ENCODE results near the gene SLC29A3. TPM values are rescaled to one million over a fixed set of nuclear protein-coding genes. Genes with fewer than 3 reads are reported as not detected.
A peak's percentile ranks its signal among the peaks of the same experiment; 100 is the strongest.

Gene SLC29A3
- polyA plus RNA-seq, 6 donors from 2014 or later, result 4.3 to 14.5 (median 5.4) TPM

DNA sequence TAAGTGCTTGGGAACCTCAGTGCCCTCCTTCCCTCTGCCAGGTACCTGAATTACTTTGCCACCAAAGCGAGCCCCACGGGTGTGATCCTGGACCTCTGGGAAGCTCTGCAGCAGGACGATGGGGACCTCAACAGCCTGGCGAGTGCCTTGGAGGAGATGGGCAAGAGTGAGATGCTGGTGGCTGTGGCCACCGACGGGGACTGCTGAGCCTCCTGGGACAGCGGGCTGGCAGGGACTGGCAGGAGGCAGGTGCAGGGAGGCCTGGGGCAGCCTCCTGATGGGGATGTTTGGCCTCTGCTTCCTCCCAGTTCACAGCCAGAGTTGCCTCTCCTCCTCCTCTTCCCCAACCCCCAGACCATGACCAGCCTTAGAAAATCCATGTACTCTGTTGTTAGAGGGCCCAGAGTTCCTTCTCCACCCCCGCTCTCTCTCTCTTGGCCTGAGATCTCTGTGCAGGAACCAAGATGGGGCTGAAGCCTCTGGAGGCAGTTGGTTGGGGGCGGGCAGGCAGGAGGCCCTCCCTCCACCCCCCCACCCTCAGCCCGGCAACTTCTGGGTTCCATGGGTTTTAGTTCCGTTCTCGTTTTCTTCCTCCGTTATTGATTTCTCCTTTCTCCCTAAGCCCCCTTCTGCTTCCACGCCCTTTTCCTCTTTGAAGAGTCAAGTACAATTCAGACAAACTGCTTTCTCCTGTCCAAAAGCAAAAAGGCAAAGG, 19.8 kb upstream of the SLC29A3 start:
- H3K4me1 Mint-ChIP-seq, result peaks cover 0 to 8% (median 0%) of the 10 kb centered on the region in 3 donors
- H3K27ac Mint-ChIP-seq, result no peak overlapping the region
- H3K4me3 Mint-ChIP-seq, result peak overlapping the region in 2 of 8 donors; percentile 36 to 56
- no peaks in the 10 kb centered on the region for H3K36me3 Mint-ChIP-seq
- ATAC-seq (ENCODE audit: low read depth in 2 of 2) (peak in 1 of 2 donors; percentile 43), DNase-seq (no peak)
- peaks cover 11 to 39% (median 30%) of the 10 kb centered on the region in 3 donors for H3K27me3 Mint-ChIP-seq
- no peaks in the 10 kb centered on the region for H3K9me3 Mint-ChIP-seq

DNA sequence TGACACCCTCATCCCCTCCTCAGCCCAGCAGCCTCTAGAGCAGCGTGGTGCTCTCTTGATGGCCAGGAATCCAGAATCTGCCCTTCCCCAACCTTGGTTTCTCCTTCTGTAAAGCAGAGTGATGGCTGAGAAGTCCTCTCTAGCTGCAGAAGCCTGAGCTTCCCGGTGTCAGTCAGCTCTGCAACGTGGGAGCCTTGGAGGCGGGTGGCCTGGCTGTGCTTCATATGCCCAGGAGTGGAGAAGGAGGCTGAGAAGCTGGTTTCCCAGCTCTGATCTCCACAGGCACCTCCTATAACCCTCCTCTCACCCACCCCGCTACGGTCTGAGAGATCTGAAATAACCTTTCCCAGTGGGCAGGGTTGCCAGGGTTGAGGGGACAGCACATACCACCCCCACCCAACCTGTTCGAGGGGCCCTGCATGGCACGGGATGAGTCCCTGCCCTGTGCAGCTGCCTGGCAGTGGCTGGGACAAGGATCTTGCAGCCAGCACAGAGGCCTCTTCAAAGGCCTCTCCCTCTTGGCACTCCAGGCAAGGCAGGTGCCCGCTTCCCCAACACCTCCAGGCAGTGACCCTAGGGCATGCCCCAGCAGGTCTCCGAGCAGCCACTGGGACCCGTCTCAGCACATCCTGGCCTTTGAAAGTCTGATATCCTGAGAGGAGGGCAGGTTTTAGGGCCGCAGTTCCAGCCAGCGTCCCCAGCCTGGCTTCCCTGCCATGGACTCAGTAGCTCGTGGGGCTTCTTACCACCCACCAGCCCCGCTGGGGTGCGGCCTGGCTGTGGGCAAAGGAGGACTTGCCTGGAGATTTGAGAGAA, 18.3 kb upstream of the SLC29A3 start:
- DNase-seq (no peak), ATAC-seq (ENCODE audit: low read depth in 2 of 2) (no peak)
- H3K27me3 Mint-ChIP-seq, result peaks cover 11 to 28% (median 20%) of the 10 kb centered on the region in 3 donors
- no peaks in the 10 kb centered on the region for H3K36me3 Mint-ChIP-seq
- no peaks in the 10 kb centered on the region for H3K9me3 Mint-ChIP-seq
- H3K4me1 Mint-ChIP-seq, result peaks cover 0 to 8% (median 0%) of the 10 kb centered on the region in 3 donors
- no peak overlapping the region for H3K4me3 Mint-ChIP-seq
- no peak overlapping the region for H3K27ac Mint-ChIP-seq

GRCh38 chr10:71301371-71301916, 17.6 kb upstream of the SLC29A3 start:
- Mint-ChIP-seq H3K4me3 (no peak overlapping the region), H3K4me1 (peaks cover 0 to 8% (median 0%) of the 10 kb centered on the region in 3 donors), H3K27me3 (peaks cover 11 to 22% (median 14%) of the 10 kb centered on the region in 3 donors), H3K36me3 (no peaks in the 10 kb centered on the region), H3K9me3 (no peaks in the 10 kb centered on the region), H3K27ac (no peak overlapping the region)
- ATAC-seq (ENCODE audit: low read depth in 2 of 2), result no peak
- DNase-seq, result no peak

DNA sequence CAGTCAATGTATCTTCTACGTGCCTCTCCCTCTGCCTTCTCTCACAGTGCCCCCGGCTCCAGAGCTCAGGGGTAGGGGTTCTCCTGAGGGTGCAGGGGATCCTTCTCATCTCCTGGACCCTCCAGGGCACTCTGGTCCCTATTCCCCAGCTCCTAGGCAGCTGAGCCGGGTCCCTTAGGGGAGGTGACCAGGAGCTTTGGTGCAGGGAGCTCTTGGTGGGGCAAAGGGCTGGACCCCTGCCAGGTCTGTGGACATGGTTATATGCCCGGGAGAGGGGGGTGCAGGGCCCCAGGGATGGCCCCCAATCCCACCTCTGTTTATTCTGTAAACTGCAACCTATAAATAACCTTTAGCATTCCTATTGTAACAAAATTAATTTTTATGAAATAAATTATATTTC, 16.6 kb upstream of the SLC29A3 start:
- Mint-ChIP-seq H3K4me3 (no peak overlapping the region), H3K4me1 (peaks cover 0 to 8% (median 0%) of the 10 kb centered on the region in 3 donors), H3K9me3 (no peaks in the 10 kb centered on the region), H3K27me3 (peaks cover 11 to 22% (median 11%) of the 10 kb centered on the region in 3 donors), H3K36me3 (no peaks in the 10 kb centered on the region), H3K27ac (no peak overlapping the region)
- ATAC-seq (ENCODE audit: low read depth in 2 of 2) (no peak), DNase-seq (no peak)

DNA sequence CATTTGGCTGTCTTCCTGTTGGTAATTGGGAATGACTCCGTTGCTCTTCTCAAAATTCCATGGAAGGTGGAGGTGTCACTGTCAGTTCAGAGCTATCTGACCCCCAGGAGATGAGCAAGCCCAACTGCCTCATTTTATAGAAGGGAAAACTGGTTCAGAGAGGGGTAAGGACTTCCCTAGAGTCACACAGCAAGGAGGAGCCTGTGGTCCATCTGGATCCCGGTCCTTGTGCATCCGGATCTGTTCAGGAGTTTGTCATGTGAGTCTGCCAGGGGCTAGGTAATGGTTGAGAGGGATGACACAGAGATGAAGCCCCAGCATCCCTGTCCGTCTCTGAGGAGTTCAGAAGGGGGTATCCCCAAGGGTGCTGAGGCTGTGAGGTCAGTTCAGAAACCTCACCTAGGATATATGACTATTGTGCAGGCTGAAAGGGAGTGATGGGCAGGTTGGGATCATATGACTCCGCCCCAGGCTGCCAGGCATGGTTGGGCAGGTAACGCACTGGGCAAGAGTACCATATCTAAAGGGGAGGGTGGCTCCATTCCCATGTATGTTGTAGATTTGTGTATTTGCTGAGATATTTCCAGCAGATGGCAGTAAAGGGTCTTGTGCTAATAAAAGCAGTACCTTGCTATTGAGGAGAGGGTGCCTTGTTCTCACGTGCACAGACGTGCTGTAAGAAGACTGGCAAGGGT, 16.0 kb upstream of the SLC29A3 start:
- Mint-ChIP-seq H3K4me3 (no peak overlapping the region), H3K4me1 (peaks cover 0 to 8% (median 0%) of the 10 kb centered on the region in 3 donors), H3K9me3 (no peaks in the 10 kb centered on the region), H3K27ac (peak overlapping the region in 1 of 6 donors; percentile 52), H3K27me3 (peaks cover 11 to 22% (median 11%) of the 10 kb centered on the region in 3 donors), H3K36me3 (no peaks in the 10 kb centered on the region)
- ATAC-seq (ENCODE audit: low read depth in 2 of 2) (peak; percentile 63 to 75), DNase-seq (peak; percentile 31)

- Mint-ChIP-seq H3K9me3 (no peaks in the 10 kb centered on the region), H3K36me3 (no peaks in the 10 kb centered on the region), H3K27ac (no peak overlapping the region), H3K27me3 (peaks cover 10 to 19% (median 11%) of the 10 kb centered on the region in 3 donors), H3K4me1 (peaks cover 0 to 8% (median 0%) of the 10 kb centered on the region in 3 donors), H3K4me3 (no peak overlapping the region)
- ATAC-seq (ENCODE audit: low read depth in 2 of 2), result no peak
- DNase-seq, result no peak
These were observed 15.5 kb upstream of the SLC29A3 start for GRCh38 chr10:71303569-71303907.

DNA sequence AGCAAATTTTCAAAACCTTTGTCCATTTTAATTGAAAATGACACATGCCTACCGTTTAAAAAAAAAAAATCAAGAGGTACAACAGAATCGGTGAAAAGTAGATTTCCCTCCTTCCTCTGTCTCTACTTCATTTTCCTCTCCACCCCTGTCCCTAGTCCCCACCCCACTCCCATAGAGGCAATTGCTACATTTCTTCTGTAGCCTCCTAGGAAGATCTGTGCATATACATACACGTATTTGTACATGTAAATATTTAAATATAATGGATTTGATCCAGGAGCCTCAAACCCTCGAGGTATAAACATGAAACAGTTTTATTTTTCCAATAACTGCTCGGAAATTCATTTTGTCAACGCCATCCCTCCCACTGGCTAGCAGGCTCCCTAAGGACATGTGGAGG, 14.1 kb upstream of the SLC29A3 start:
- DNase-seq (no peak), ATAC-seq (ENCODE audit: low read depth in 2 of 2) (no peak)
- H3K4me3 Mint-ChIP-seq, result no peak overlapping the region
- H3K27me3 Mint-ChIP-seq, result peaks cover 7 to 12% (median 11%) of the 10 kb centered on the region in 3 donors
- H3K4me1 Mint-ChIP-seq, result peaks cover 0 to 7% (median 5%) of the 10 kb centered on the region in 3 donors
- H3K9me3 Mint-ChIP-seq, result no peaks in the 10 kb centered on the region
- no peaks in the 10 kb centered on the region for H3K36me3 Mint-ChIP-seq
- H3K27ac Mint-ChIP-seq, result no peak overlapping the region

DNA sequence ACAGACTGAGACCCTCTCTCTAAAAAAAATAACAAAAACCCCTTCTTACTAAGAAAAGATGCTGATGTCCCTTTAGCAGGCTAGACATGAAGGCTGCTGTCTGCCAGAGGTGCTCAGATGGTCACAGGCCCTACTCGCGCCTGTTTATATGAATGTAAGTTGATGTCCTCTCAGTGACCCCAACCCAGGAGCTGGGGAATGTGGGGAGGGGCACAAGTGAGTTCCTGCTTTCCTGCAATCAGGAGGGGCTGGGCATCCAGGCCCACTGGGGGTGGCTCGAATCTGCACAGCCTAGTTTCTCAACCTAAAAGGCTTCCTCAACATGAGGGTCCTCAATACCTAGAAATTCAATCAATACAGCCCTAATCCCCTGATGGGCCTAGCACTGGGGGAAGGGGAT, 12.1 kb upstream of the SLC29A3 start:
- DNase-seq, result no peak
- Mint-ChIP-seq H3K9me3 (peaks cover 0 to 4% (median 0%) of the 10 kb centered on the region in 7 donors), H3K4me1 (peaks cover 0 to 15% (median 6%) of the 10 kb centered on the region in 3 donors), H3K4me3 (no peak overlapping the region), H3K36me3 (no peaks in the 10 kb centered on the region), H3K27me3 (peaks cover 5 to 12% (median 11%) of the 10 kb centered on the region in 3 donors), H3K27ac (no peak overlapping the region)
- no peak for ATAC-seq (ENCODE audit: low read depth in 2 of 2)

DNA sequence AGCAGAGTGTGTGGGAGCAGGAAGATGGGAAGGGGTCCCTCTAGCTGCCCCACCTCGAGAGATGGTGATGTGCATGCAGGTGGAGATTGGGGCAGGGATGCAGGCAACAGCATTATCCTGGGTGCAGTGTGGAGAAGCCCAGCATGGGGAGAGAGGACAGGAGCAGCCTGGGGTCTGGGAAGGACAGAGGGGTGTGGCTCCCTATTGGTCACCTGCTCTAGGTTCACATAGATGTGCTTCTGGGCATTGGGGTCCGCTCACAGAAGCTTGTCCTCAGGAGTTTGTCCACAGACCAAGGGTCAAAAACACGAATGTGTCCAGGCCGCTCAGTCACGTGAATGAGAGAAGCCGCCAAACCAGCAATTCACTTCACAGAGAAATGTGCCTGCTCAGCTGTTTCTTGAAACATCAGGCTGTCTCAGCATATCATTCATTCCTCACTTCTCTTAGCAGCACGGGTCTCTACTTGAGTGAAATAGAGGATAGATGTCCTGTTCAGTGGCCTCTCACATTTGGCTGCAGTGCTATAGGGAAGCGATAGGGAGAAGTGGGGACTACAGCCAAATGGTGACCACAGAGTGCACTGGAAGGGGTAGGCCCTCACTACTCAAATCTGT, 11.5 kb upstream of the SLC29A3 start:
- Mint-ChIP-seq H3K27ac (no peak overlapping the region), H3K4me3 (no peak overlapping the region), H3K36me3 (no peaks in the 10 kb centered on the region), H3K4me1 (peaks cover 0 to 15% (median 6%) of the 10 kb centered on the region in 3 donors), H3K9me3 (peaks cover 0 to 5% (median 0%) of the 10 kb centered on the region in 7 donors), H3K27me3 (peaks cover under 1 to 12% (median 12%) of the 10 kb centered on the region in 3 donors)
- ATAC-seq (ENCODE audit: low read depth in 2 of 2), result no peak
- no peak for DNase-seq

DNA sequence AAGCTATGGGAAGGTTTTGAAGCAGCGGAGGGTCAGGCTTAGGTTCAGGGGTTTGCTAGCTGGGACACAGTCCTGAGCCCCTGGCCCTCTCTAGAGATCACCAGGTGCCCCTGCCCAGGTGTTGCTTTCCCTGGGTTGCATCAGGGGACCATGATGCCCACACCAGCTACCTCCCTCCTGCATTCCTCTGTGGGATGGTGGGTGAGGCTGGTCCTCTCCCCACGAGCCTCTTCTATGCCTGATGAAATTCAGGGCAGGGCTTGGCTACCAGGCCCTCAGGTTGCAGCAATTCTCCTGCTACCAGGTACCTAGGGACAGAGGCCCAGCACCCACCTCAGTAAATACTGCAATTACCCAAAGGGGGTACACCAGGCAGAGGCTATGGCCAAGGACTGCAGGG, 10.8 kb upstream of the SLC29A3 start:
- Mint-ChIP-seq H3K36me3 (no peaks in the 10 kb centered on the region), H3K27me3 (peaks cover 7 to 15% (median 9%) of the 10 kb centered on the region in 3 donors), H3K4me1 (peaks cover 0 to 15% (median 6%) of the 10 kb centered on the region in 3 donors), H3K9me3 (peaks cover 0 to 8% (median 0%) of the 10 kb centered on the region in 7 donors), H3K27ac (no peak overlapping the region), H3K4me3 (no peak overlapping the region)
- DNase-seq (no peak), ATAC-seq (ENCODE audit: low read depth in 2 of 2) (no peak)

DNA sequence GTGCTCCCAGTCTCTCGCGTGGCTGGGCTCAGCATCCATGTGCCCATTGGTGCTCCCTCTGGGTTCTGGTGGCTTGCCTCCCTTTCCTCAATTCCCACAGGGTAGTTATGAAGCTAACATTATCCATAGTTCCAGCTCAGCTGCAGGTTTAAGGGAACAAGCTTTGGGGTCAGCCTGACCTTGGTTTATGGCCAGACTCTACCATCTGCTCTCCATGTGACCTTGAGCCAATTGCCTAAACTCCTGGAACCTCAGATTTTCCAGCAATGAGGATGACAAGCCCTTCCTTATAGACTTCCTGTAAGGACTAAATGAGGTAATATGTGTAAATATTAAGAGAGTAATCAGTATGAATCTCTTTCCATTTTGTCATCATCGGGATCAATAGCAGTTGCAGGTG, 10.1 kb upstream of the SLC29A3 start:
- Mint-ChIP-seq H3K4me3 (no peak overlapping the region), H3K4me1 (peaks cover 0 to 15% (median 6%) of the 10 kb centered on the region in 3 donors), H3K27ac (no peak overlapping the region), H3K27me3 (peaks cover 10 to 16% (median 14%) of the 10 kb centered on the region in 3 donors), H3K36me3 (no peaks in the 10 kb centered on the region), H3K9me3 (peaks cover 0 to 8% (median 0%) of the 10 kb centered on the region in 7 donors)
- ATAC-seq (ENCODE audit: low read depth in 2 of 2), result no peak
- no peak for DNase-seq

- peaks cover 10 to 15% (median 14%) of the 10 kb centered on the region in 3 donors for H3K27me3 Mint-ChIP-seq
- DNase-seq (no peak), ATAC-seq (ENCODE audit: low read depth in 2 of 2) (peak in 1 of 2 donors; percentile 53)
- H3K4me1 Mint-ChIP-seq, result peaks cover 0 to 21% (median 6%) of the 10 kb centered on the region in 3 donors
- H3K4me3 Mint-ChIP-seq, result peak overlapping the region in 1 of 8 donors; percentile 31
- H3K36me3 Mint-ChIP-seq, result no peaks in the 10 kb centered on the region
- peak overlapping the region in 1 of 6 donors; percentile 8 for H3K27ac Mint-ChIP-seq
- H3K9me3 Mint-ChIP-seq, result peaks cover 0 to 8% (median 0%) of the 10 kb centered on the region in 7 donors
These were observed 9.1 kb upstream of the SLC29A3 start for GRCh38 chr10:71309919-71310318.
